Left lung (tissue), 10 donors: ENCODE measurements around the gene SZT2. TPM values are rescaled to one million over a fixed set of nuclear protein-coding genes. Genes with fewer than 3 reads are reported as not detected.
A peak's percentile ranks its signal among the peaks of the same experiment; 100 is the strongest.

Experiments used
- ATAC-seq: fragments of 200-7000 bp; cut with Tn5 transposase; one replicate; pipeline ENCODE4 v1.9.1; 2020; ENCODE audit warnings: moderate library complexity
- DNase-seq, 4 donors: peaks; one replicate each; pipeline ENCODE4 v3.0.0-alpha.2; 2013 to 2020
- H3K27ac ChIP-seq, 2 donors: fragments of 200-600 bp; sonication (generic) in 1 of 2; one replicate each; pipeline versions ENCODE4 v1.5.0 to v1.8.0; 2020 to 2021
- H3K27me3 ChIP-seq, 2 donors: fragments of 200-600 bp; sonication (generic) in 1 of 2; one replicate each; pipeline versions ENCODE4 v1.5.0 to v1.8.0; 2020 to 2021
- H3K36me3 ChIP-seq, 2 donors: fragments of 200-600 bp; sonication (generic) in 1 of 2; one replicate each; pipeline versions ENCODE4 v1.5.0 to v1.8.0; 2020 to 2021
- H3K4me1 ChIP-seq, 2 donors: fragments of 200-600 bp; one replicate each; pipeline ENCODE4 v1.8.0; 2021
- H3K4me3 ChIP-seq, 2 donors: fragments of 200-600 bp; sonication (generic) in 1 of 2; one replicate each; pipeline versions ENCODE4 v1.5.0 to v1.8.0; 2020 to 2021; ENCODE audit warnings: mild to moderate bottlenecking in 1 of 2
- H3K9me3 ChIP-seq, 2 donors: fragments of 200-600 bp; sonication (generic) in 1 of 2; one replicate each; pipeline versions ENCODE4 v1.5.0 to v1.8.0; 2020 to 2021
- intact Hi-C, 2 donors: fragments of 100-400 bp; cut with DNase I; formaldehyde crosslinking; loops; one replicate each; pipeline versions ENCODE4 v1.11.2 to v1.14.2; 2022
- polyA plus RNA-seq, 6 donors: library from polyadenylated mRNA; unstranded; fragments of 120-200 nt; gene quantifications; one replicate each; pipeline ENCODE4 v1.2.1, GENCODE V29; 2013; ENCODE audit not compliant: insufficient read length in 6 of 6
- total RNA-seq, 2 donors: library from RNA; stranded (reverse); fragmentation: NEBNext Ultra II Directional; extraction: Animal tissue kit (Norgen Biotek cat#: 25700); gene quantifications; one replicate each; pipeline ENCODE4 v1.2.1, GENCODE V29; 2021
- TF ChIP-seq, protein P1 (sequence below), 2 donors: fragments of 200-600 bp; sonication (generic) in 1 of 2; IDR thresholded peaks; one replicate each; pipeline versions ENCODE4 v1.5.0 to v1.8.0; 2021; ENCODE audit warnings: antibody characterized with exemption in 2 of 2
- donor health status: DM: no; HTN: yes; CAD: no.
- donor health status: DM: no; HTN: no; CAD: no.

Gene SZT2
- total and polyA plus RNA-seq, 8 donors: 25.3 to 68.0 (median 33.1) TPM

DNA sequence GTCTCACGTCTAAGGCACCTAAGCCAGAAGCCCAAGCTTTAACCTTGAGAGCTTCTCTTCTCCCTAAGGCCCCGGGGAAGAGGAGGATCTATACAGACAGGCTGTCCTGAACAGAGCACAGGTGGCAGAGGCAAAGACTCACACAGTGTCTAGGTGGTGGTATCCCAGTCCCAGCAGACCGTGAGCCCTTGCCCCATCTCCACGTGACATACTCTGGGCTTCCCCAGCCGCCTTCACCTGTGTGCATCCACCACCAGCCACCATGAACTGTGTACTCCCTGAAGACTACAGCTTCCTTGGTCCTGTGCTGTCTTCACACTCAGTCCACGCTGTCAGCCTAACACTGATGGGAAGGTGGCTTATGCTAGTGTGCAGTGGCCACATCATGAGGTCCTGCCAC is 31.7 kb downstream of the SZT2 start:
- peaks cover 3 to 95% of the 10 kb centered on the region in 2 donors for H3K36me3 ChIP-seq
- ATAC-seq (no peak), DNase-seq (no peak)
- H3K4me3 ChIP-seq: no peak overlapping the region
- no peaks in the 10 kb centered on the region for H3K27me3 ChIP-seq
- no peaks in the 10 kb centered on the region for H3K4me1 ChIP-seq
- no peak overlapping the region for H3K27ac ChIP-seq
- TF ChIP-seq, protein P1, sequence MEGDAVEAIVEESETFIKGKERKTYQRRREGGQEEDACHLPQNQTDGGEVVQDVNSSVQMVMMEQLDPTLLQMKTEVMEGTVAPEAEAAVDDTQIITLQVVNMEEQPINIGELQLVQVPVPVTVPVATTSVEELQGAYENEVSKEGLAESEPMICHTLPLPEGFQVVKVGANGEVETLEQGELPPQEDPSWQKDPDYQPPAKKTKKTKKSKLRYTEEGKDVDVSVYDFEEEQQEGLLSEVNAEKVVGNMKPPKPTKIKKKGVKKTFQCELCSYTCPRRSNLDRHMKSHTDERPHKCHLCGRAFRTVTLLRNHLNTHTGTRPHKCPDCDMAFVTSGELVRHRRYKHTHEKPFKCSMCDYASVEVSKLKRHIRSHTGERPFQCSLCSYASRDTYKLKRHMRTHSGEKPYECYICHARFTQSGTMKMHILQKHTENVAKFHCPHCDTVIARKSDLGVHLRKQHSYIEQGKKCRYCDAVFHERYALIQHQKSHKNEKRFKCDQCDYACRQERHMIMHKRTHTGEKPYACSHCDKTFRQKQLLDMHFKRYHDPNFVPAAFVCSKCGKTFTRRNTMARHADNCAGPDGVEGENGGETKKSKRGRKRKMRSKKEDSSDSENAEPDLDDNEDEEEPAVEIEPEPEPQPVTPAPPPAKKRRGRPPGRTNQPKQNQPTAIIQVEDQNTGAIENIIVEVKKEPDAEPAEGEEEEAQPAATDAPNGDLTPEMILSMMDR (IDR thresholded peaks at IDR 0.05): no peak
- intact Hi-C loops: no loop called here
- no peaks in the 10 kb centered on the region for H3K9me3 ChIP-seq

DNA sequence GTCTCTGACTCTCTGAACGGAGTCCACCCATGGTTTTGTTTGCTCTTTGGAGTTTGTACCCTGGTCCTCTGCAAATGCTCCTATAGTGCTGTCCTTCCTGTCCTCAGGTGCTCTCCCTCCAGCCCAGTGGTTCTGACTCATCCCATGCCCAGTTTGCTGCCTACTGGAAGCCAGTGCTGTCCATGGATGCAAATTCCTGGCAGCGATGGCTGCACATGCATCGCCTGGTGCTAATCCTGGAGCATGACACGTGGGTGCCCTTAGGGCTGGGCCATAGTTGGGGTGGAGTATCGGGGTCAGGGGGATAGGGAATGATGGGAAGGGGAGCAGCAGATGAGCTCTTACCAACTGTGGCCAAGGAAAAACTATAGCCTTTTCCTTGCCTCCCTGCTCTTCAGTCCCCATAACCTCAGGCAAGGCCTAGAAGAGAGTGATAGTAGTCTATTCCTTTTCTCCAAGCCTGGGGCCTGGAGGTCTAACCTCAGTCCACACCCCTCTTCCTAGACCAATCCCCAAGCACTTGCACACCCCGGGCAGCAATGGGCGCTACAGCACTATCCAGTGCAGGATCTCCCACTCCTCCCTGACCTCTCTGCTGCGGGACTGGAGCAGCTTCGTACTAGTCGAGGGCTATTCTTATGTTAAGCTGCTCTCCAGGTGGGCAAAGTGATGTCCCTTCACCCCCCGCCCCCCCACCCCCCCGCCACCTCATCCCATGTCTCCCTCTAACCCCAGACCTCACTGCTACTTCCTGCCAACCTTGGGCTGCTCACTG is 32.5 kb downstream of the SZT2 start:
- H3K36me3 ChIP-seq: peaks cover 3 to 95% of the 10 kb centered on the region in 2 donors
- no peaks in the 10 kb centered on the region for H3K27me3 ChIP-seq
- H3K9me3 ChIP-seq: no peaks in the 10 kb centered on the region
- TF ChIP-seq, protein P1 (IDR thresholded peaks at IDR 0.05): no peak
- no peak for ATAC-seq
- no peak overlapping the region for H3K27ac ChIP-seq
- H3K4me3 ChIP-seq: no peak overlapping the region
- intact Hi-C loops: no loop called here
- H3K4me1 ChIP-seq: no peaks in the 10 kb centered on the region
- no peak for DNase-seq

DNA sequence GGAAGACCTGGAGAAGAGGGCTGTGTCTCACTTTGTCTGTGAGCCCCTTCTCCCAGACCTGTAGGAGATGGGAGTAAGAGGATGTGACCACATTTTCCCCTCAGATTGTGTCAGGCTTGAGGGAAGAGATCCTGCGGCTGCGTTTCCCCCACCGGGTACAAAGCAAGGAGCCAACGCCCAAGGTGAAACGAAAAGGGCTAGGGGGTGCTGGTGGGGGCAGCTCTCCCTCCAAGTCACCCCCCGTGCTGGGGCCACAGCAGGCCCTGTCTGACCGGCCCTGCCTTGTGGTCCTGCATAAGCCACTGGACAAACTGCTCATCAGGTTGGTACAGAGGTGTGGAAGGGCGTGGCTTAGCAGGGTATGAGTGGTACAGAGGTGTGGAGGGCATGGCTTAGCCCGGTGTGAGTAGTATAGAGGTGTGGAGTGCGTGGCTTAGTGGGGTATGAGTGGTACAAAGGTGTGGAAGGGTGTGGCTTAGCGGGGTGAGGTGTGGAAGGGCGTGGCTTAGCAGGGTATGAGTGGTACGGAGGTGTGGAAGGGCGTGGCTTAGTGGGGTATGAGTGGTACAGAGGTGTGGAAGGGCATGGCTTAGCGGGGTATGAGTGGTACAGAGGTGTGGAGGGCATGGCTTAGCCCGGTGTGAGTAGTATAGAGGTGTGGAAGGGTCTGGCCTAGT is 33.4 kb downstream of the SZT2 start:
- no peak for DNase-seq
- Histone ChIP-seq H3K36me3 (peaks cover 3 to 95% of the 10 kb centered on the region in 2 donors), H3K4me3 (no peak overlapping the region), H3K27me3 (no peaks in the 10 kb centered on the region), H3K27ac (no peak overlapping the region), H3K4me1 (no peaks in the 10 kb centered on the region), H3K9me3 (no peaks in the 10 kb centered on the region)
- TF ChIP-seq, protein P1 (IDR thresholded peaks at IDR 0.05): no peak
- intact Hi-C loops: no loop called here
- ATAC-seq: no peak

DNA sequence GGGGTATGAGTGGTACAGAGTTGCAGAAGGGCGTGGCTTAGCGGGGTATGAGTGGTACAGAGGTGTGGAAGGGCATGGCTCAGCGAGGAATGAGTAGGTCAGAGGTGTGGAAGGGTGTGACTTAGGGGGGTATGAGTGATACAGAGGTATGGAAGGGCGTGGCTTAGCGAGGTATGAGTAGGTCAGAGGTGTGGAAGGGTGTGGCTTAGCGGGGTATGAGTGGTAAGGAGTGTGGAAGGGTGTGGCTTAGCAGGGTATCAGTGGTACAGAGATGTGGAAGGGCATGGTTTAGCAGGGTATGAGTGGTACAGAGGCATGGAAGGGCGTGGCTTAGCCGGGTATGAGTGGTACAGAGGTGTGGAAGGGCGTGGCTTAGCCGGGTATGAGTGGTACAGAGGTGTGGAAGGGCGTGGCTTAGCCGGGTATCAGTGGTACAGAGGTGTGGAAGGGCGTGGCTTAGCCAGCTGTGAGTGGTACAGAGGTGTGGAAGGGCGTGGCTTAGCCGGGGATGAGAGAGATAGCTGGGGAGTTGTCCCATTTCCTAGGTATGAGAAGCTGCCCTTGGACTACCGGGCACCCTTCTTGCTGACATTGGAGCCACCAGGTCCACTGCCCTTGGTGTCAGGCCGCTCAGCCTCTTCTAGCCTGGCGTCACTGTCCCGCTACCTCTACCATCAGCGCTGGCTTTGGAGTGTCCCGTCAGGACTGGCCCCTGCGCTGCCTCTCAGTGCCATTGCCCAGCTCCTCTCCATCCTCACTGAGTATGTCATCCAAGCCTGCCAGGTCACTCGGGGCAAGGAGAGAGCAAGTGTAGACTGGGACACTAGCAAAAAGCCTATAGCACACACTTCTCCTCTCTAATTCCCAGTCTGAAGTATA is 34.2 kb downstream of the SZT2 start:
- ATAC-seq (peak; percentile 11), DNase-seq (no peak)
- H3K9me3 ChIP-seq: no peaks in the 10 kb centered on the region
- intact Hi-C loops: no loop called here
- no peaks in the 10 kb centered on the region for H3K4me1 ChIP-seq
- TF ChIP-seq, protein P1 (IDR thresholded peaks at IDR 0.05): no peak
- H3K27ac ChIP-seq: no peak overlapping the region
- peaks cover 3 to 95% of the 10 kb centered on the region in 2 donors for H3K36me3 ChIP-seq
- H3K4me3 ChIP-seq: no peak overlapping the region
- no peaks in the 10 kb centered on the region for H3K27me3 ChIP-seq
